H1 (cell line): Measurements from ENCODE around the gene MUC7.

Source experiments
- ATF2 ChIP-seq: IDR thresholded peaks from 2 replicates; pipeline ENCODE4 v1.6.1; 2012; ENCODE audit warnings: low read length, inconsistent platforms
- CBX8 ChIP-seq: fragments of 300-800, 300-1000 bp; sonication (generic); IDR thresholded peaks from 2 replicates; pipeline ENCODE4 v1.7.1; 2016; ENCODE audit warnings: low read depth, low read length, borderline replicate concordance
- CHD2 ChIP-seq: IDR thresholded peaks from 2 replicates; pipeline ENCODE4 v1.6.1; 2012; ENCODE audit warnings: low read length, improper control_type of control experiment
- HDAC2 ChIP-seq, 2 experiments: fragments of 300-600 bp in 1 of 2; sonication (generic) in 1 of 2; IDR thresholded peaks; 2 replicates each; pipeline ENCODE4 v1.6.1; 2011 to 2012; ENCODE audit warnings: low read depth in 2 of 2, low read length in 2 of 2, mild to moderate bottlenecking in 2 of 2, moderate library complexity in 2 of 2, borderline replicate concordance in 1 of 2, inconsistent platforms in 1 of 2
- MAFK ChIP-seq: IDR thresholded peaks from 2 replicates; pipeline ENCODE4 v1.6.1; 2012; ENCODE audit warnings: low read depth, mild to moderate bottlenecking, improper control_type of control experiment, low read length
- POLR2A ChIP-seq, 2 experiments: IDR thresholded peaks; 1 replicate in 1 of 2; 2 replicates in 1 of 2; pipeline ENCODE4 v1.6.1; 2011; ENCODE audit warnings: low read depth in 2 of 2, low read length in 2 of 2, mild to moderate bottlenecking in 2 of 2; ENCODE audit errors: control extremely low read depth in 1 of 2
- POLR2AphosphoS5 ChIP-seq: IDR thresholded peaks from 2 replicates; pipeline ENCODE4 v1.6.1; 2011; ENCODE audit warnings: low read depth, low read length
- RBBP5 ChIP-seq: IDR thresholded peaks from 2 replicates; pipeline ENCODE4 v1.7.1; 2012; ENCODE audit warnings: low read depth, mild to moderate bottlenecking, inconsistent platforms, low read length, moderate library complexity, borderline replicate concordance
- RFX5 ChIP-seq: IDR thresholded peaks from 2 replicates; pipeline ENCODE4 v1.6.1; 2011; ENCODE audit warnings: low read depth, low read length, improper control_type of control experiment, borderline replicate concordance
- TAF1 ChIP-seq: IDR thresholded peaks from 2 replicates; pipeline ENCODE4 v1.6.1; 2011; ENCODE audit warnings: mild to moderate bottlenecking, low read depth, low read length
- TBP ChIP-seq: IDR thresholded peaks from 2 replicates; pipeline ENCODE4 v1.6.1; 2011; ENCODE audit warnings: low read depth, low read length, improper control_type of control experiment
- YY1 ChIP-seq: IDR thresholded peaks from 2 replicates; pipeline ENCODE4 v1.6.1; 2011; ENCODE audit warnings: low read depth, mild to moderate bottlenecking, low read length
- TF ChIP-seq, protein P1 (sequence below), 3 experiments: IDR thresholded peaks; 1 replicate in 2 of 3; 2 replicates in 1 of 3; pipeline versions ENCODE4 v1.5.1 to v1.6.1; 2011; ENCODE audit warnings: low read length in 3 of 3, mild to moderate bottlenecking in 3 of 3, inconsistent platforms in 2 of 3, low read depth in 1 of 3, moderate library complexity in 1 of 3; ENCODE audit not compliant: insufficient read depth in 1 of 3; ENCODE audit errors: control extremely low read depth in 1 of 3

DNA sequence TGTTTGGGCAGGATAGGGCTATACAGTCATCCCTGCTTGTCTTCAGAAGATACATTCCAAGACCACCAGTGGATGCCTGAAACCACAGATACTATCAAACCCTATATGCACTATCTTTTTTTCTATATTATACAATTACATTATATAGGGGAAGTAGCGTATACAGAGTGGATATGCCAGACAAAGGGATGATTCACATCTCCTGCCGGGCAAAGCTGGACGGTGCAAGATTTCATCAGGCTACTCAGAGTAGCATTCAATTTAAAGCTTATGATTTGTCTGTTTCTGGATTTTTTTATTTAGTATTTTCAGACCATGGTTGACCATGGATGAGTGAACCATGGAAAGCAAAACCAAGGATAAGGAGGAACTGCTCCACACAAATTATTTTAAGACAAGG is 39.4 kb downstream of the MUC7 start:
- TF ChIP-seq POLR2AphosphoS5 (no peak), MAFK (no peak), CHD2 (no peak), CBX8 (no peak), RBBP5 (no peak), YY1 (no peak), TAF1 (no peak), ATF2 (no peak), HDAC2 (IDR thresholded peaks at IDR 0.05; ENCODE audit: borderline replicate concordance in 1 of 2, low read depth in 2 of 2, low read length in 2 of 2) (no peak), POLR2A (IDR thresholded peaks at IDR 0.05; ENCODE audit: control extremely low read depth in 1 of 2, low read depth in 2 of 2, low read length in 2 of 2) (no peak), RFX5 (no peak), TBP (no peak)
- TF ChIP-seq, protein P1, sequence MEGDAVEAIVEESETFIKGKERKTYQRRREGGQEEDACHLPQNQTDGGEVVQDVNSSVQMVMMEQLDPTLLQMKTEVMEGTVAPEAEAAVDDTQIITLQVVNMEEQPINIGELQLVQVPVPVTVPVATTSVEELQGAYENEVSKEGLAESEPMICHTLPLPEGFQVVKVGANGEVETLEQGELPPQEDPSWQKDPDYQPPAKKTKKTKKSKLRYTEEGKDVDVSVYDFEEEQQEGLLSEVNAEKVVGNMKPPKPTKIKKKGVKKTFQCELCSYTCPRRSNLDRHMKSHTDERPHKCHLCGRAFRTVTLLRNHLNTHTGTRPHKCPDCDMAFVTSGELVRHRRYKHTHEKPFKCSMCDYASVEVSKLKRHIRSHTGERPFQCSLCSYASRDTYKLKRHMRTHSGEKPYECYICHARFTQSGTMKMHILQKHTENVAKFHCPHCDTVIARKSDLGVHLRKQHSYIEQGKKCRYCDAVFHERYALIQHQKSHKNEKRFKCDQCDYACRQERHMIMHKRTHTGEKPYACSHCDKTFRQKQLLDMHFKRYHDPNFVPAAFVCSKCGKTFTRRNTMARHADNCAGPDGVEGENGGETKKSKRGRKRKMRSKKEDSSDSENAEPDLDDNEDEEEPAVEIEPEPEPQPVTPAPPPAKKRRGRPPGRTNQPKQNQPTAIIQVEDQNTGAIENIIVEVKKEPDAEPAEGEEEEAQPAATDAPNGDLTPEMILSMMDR (IDR thresholded peaks at IDR 0.05; ENCODE audit: control extremely low read depth in 1 of 3, insufficient read depth in 1 of 3, low read depth in 1 of 3, low read length in 3 of 3): no peak
